ENCODE measurements around the gene DIAPH3. TPM values are rescaled to one million over a fixed set of nuclear protein-coding genes. Genes with fewer than 3 reads are reported as not detected.
"Not testable (repeated sequence)": the region's sequence is repeated elsewhere in the genome, so short reads cannot be mapped to it uniquely, and the experiment has no call there.

Gene DIAPH3
- polyA plus RNA-seq, 1 of the 3 experiments (the other 2 are of a cell fraction) = 5.4 TPM

DNA sequence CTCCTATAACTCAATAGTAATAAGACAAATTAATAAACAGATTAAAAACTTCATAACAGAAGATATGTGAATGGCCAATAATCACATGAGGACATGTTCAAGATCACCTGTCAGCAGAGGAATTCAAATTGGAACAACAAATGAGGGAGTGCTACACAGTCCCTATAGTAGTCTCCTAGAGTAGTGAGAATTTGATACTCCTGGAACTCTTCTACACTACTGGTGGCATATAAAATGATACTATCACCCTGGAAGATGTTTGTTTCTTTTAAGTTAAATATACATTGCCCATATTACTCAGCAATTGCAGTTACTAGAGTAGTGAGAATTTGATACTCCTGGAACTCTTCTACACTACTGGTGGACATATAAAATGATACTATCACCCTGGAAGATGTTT lies 115.4 kb downstream of the DIAPH3 start:
- POLR2A ChIA-PET; DNase-seq; H2AFZ ChIP-seq (ENCODE audit: low read depth); CTCF ChIA-PET; H3K9ac ChIP-seq; H3K9me2 ChIP-seq; H3K27ac ChIP-seq (ENCODE audit: low read depth in 2 of 2, low read length in 1 of 2); H3K9me3 ChIP-seq; H3K4me1 ChIP-seq (ENCODE audit: control insufficient read depth in 1 of 2, insufficient read depth in 2 of 2, low read depth in 1 of 2, low read length in 1 of 2); H3K27me3 ChIP-seq (ENCODE audit: insufficient read depth); H3K4me2 ChIP-seq; H3F3A ChIP-seq (replicated peaks; ENCODE audit: insufficient read depth); H3K4me3 ChIP-seq (ENCODE audit: low read depth in 2 of 2, low read length in 1 of 2); H4K20me1 ChIP-seq (ENCODE audit: insufficient read depth); H3K36me3 ChIP-seq (replicated peaks in 1 of 2; ENCODE audit: control insufficient read depth in 1 of 2, insufficient read depth in 2 of 2, low read length in 1 of 2): not testable (repeated sequence)
- H3K79me2 ChIP-seq (ENCODE audit: insufficient read depth) = peaks cover 44% of the 10 kb centered on the region; the same call in 1 of the 2 replicates

DNA sequence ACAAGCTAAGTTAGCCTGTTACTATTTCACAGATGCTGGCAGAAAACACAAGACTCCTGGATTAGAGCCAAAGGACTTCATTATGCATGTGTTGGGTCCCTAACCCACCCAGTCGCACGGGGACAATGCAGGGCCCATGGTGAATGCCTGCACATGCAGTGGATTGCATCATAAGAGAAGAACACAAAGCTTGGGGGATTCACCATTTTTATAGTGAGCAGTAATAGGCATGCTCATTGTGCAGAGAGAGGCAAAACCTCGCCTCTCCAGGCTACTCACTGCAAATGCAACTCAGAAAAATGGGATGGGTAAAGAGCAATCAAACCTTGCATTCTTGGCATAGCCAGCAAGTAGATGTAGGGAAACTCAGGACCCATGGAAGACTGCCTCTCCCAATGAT lies 115.8 kb downstream of the DIAPH3 start:
- H3K9me3 ChIP-seq = no peaks in the 10 kb centered on the region
- H3K79me2 ChIP-seq (ENCODE audit: insufficient read depth) = peaks cover 48% of the 10 kb centered on the region; the same call in 1 of the 2 replicates
- H4K20me1 ChIP-seq (ENCODE audit: insufficient read depth) = no peaks in the 10 kb centered on the region
- H3K9me2 ChIP-seq = no peaks in the 10 kb centered on the region
- no peak overlapping the region; a peak in 1 of 4 replicates for H3K27ac ChIP-seq (ENCODE audit: low read depth in 2 of 2, low read length in 1 of 2)
- no peak overlapping the region for H3K9ac ChIP-seq
- H3K4me1 ChIP-seq (ENCODE audit: control insufficient read depth in 1 of 2, insufficient read depth in 2 of 2, low read depth in 1 of 2, low read length in 1 of 2) = peaks cover 0 to 8% of the 10 kb centered on the region in 2 experiments; a peak in 2 of 4 replicates
- no peak overlapping the region for H3K4me2 ChIP-seq
- TF ChIP-seq, protein P1, sequence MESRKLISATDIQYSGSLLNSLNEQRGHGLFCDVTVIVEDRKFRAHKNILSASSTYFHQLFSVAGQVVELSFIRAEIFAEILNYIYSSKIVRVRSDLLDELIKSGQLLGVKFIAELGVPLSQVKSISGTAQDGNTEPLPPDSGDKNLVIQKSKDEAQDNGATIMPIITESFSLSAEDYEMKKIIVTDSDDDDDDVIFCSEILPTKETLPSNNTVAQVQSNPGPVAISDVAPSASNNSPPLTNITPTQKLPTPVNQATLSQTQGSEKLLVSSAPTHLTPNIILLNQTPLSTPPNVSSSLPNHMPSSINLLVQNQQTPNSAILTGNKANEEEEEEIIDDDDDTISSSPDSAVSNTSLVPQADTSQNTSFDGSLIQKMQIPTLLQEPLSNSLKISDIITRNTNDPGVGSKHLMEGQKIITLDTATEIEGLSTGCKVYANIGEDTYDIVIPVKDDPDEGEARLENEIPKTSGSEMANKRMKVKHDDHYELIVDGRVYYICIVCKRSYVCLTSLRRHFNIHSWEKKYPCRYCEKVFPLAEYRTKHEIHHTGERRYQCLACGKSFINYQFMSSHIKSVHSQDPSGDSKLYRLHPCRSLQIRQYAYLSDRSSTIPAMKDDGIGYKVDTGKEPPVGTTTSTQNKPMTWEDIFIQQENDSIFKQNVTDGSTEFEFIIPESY (IDR thresholded peaks at IDR 0.05; ENCODE audit: borderline replicate concordance, low read depth) = no peak
- no peak for TF ChIP-seq TEAD4 (IDR thresholded peaks at IDR 0.05; ENCODE audit: borderline replicate concordance, insufficient read depth)
- no peak for TF ChIP-seq SIN3A (IDR thresholded peaks at IDR 0.05; ENCODE audit: borderline replicate concordance, low read depth, low read length)
- TF ChIP-seq MEF2A (IDR thresholded peaks at IDR 0.05; ENCODE audit: borderline replicate concordance, low read depth) = no peak
- TF ChIP-seq EZH2phosphoT487 (IDR thresholded peaks at IDR 0.05; ENCODE audit: borderline replicate concordance, low read depth) = no peak
- TF ChIP-seq, protein P2, sequence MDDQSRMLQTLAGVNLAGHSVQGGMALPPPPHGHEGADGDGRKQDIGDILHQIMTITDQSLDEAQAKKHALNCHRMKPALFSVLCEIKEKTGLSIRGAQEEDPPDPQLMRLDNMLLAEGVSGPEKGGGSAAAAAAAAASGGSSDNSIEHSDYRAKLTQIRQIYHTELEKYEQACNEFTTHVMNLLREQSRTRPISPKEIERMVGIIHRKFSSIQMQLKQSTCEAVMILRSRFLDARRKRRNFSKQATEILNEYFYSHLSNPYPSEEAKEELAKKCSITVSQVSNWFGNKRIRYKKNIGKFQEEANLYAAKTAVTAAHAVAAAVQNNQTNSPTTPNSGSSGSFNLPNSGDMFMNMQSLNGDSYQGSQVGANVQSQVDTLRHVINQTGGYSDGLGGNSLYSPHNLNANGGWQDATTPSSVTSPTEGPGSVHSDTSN (IDR thresholded peaks at IDR 0.05) = no peak
- no peak for TF ChIP-seq IRF3 (IDR thresholded peaks at IDR 0.05; ENCODE audit: low read depth, low read length)
- no peak for TF ChIP-seq NRF1 (IDR thresholded peaks at IDR 0.05; ENCODE audit: low read depth, low read length)
- no peak for TF ChIP-seq EP300 (IDR thresholded peaks at IDR 0.05; ENCODE audit: borderline replicate concordance in 1 of 2, low read depth in 1 of 2, low read length in 1 of 2)
- no peak for TF ChIP-seq FOXJ3 (CRISPR knock-in tag; IDR thresholded peaks at IDR 0.05)
- no peak for TF ChIP-seq TAF1 (IDR thresholded peaks at IDR 0.05; ENCODE audit: borderline replicate concordance, low read depth, low read length)
- TF ChIP-seq YY1 (IDR thresholded peaks at IDR 0.05; ENCODE audit: low read depth) = no peak
- TF ChIP-seq CHD2 (IDR thresholded peaks at IDR 0.05; ENCODE audit: low read length, partially characterized antibody) = no peak
- TF ChIP-seq RAD21 (IDR thresholded peaks at IDR 0.05; ENCODE audit: low read length) = no peak
- TF ChIP-seq NFIC (IDR thresholded peaks at IDR 0.05; ENCODE audit: borderline replicate concordance) = no peak
- TF ChIP-seq ELF1 (IDR thresholded peaks at IDR 0.05) = no peak
- TF ChIP-seq, protein P3, sequence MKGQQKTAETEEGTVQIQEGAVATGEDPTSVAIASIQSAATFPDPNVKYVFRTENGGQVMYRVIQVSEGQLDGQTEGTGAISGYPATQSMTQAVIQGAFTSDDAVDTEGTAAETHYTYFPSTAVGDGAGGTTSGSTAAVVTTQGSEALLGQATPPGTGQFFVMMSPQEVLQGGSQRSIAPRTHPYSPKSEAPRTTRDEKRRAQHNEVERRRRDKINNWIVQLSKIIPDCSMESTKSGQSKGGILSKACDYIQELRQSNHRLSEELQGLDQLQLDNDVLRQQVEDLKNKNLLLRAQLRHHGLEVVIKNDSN (IDR thresholded peaks at IDR 0.05; ENCODE audit: borderline replicate concordance, low read depth) = no peak
- TF ChIP-seq GABPA (IDR thresholded peaks at IDR 0.05; ENCODE audit: low read depth) = no peak
- TF ChIP-seq RCOR1 (IDR thresholded peaks at IDR 0.05; ENCODE audit: low read length) = no peak
- no peak for TF ChIP-seq MXI1 (IDR thresholded peaks at IDR 0.05; ENCODE audit: low read depth, low read length)
- no peak overlapping the region for H3K4me3 ChIP-seq (ENCODE audit: low read depth in 2 of 2, low read length in 1 of 2)
- DNase-seq = no peak
- ChIA-PET CTCF (no interaction called here), POLR2A (no interaction called here)
- WGBS (ENCODE audit: low lambda C conversion rate) = 77% methylated on average over 3 of the region's 3 CpGs
- no peaks in the 10 kb centered on the region for H3F3A ChIP-seq (replicated peaks; ENCODE audit: insufficient read depth)
- H2AFZ ChIP-seq (ENCODE audit: low read depth) = 0 out of 2 replicates have a peak overlapping the region, but pooled peaks have one; percentile 21
- no peaks in the 10 kb centered on the region for H3K36me3 ChIP-seq (replicated peaks in 1 of 2; ENCODE audit: control insufficient read depth in 1 of 2, insufficient read depth in 2 of 2, low read length in 1 of 2)
- no peaks in the 10 kb centered on the region for H3K27me3 ChIP-seq (ENCODE audit: insufficient read depth)

Data from SK-N-SH (cell line).